ENCODE results near the gene SDHAF3.

SDHAF3 gene

GRCh38 chr7:97089771-97090170, 27.7 kb upstream of the SDHAF3 start:
- no peak for DNase-seq (ENCODE audit: insufficient read length, low spot score)
- TF ChIP-seq CTCF (IDR thresholded peaks at IDR 0.05; ENCODE audit: insufficient read depth, missing control alignments) = no peak
- FAIRE-seq = no peak

- no peak for FAIRE-seq
Observed at GRCh38 chr7:97090761-97091353, 26.6 kb upstream of the SDHAF3 start.

GRCh38 chr7:97094284-97094930, 23.1 kb upstream of the SDHAF3 start:
- no peak for DNase-seq (ENCODE audit: insufficient read length, low spot score)
- no peak for TF ChIP-seq CTCF (IDR thresholded peaks at IDR 0.05; ENCODE audit: insufficient read depth, missing control alignments)
- FAIRE-seq = no peak

More at GRCh38 chr7:97090761-97091353, 26.6 kb upstream of the SDHAF3 start:
- no peak for DNase-seq (ENCODE audit: insufficient read length, low spot score)
- no peak for TF ChIP-seq CTCF (IDR thresholded peaks at IDR 0.05; ENCODE audit: insufficient read depth, missing control alignments)

- FAIRE-seq (no peak), DNase-seq (ENCODE audit: insufficient read length, low spot score) (no peak)
- TF ChIP-seq CTCF (IDR thresholded peaks at IDR 0.05; ENCODE audit: insufficient read depth, missing control alignments) = no peak
Observed at GRCh38 chr7:97096037-97096436, 21.5 kb upstream of the SDHAF3 start.

GRCh38 chr7:97096661-97097060, 20.8 kb upstream of the SDHAF3 start:
- TF ChIP-seq CTCF (IDR thresholded peaks at IDR 0.05; ENCODE audit: insufficient read depth, missing control alignments) = no peak
- no peak for DNase-seq (ENCODE audit: insufficient read length, low spot score)
- FAIRE-seq = no peak

- no peak for FAIRE-seq
- DNase-seq (ENCODE audit: insufficient read length, low spot score) = no peak
- peak; percentile 92 for TF ChIP-seq CTCF (IDR thresholded peaks at IDR 0.05; ENCODE audit: insufficient read depth, missing control alignments)
Observed at GRCh38 chr7:97104719-97105238, 12.7 kb upstream of the SDHAF3 start.

- DNase-seq (ENCODE audit: insufficient read length, low spot score) (no peak), FAIRE-seq (no peak)
- no peak for TF ChIP-seq CTCF (IDR thresholded peaks at IDR 0.05; ENCODE audit: insufficient read depth, missing control alignments)
Observed at GRCh38 chr7:97107192-97107800, 10.2 kb upstream of the SDHAF3 start.

All from D721Med (cell line).